HG03439 (cell line): ENCODE data around the gene RNF223.

Source experiments
- ATAC-seq: cut with Tn5 transposase; IDR thresholded peaks from one replicate; pipeline ENCODE4 v1.9.1; 2021; ENCODE audit warnings: mild to moderate bottlenecking, moderate library complexity; ENCODE audit not compliant: unreplicated experiment

Gene RNF223

GRCh38 chr1:1047407-1047806, 26.7 kb downstream of the RNF223 start:
- ATAC-seq = no peak

- no peak for ATAC-seq
These were observed 27.3 kb downstream of the RNF223 start for GRCh38 chr1:1046767-1047166.

- ATAC-seq = no peak
These were observed 27.9 kb downstream of the RNF223 start for GRCh38 chr1:1046243-1046642.

GRCh38 chr1:1045129-1045528, 29.0 kb downstream of the RNF223 start:
- ATAC-seq = no peak

- ATAC-seq = no peak
These were observed 29.5 kb downstream of the RNF223 start for GRCh38 chr1:1044455-1045078.

GRCh38 chr1:1043921-1044320, 30.2 kb downstream of the RNF223 start:
- no peak for ATAC-seq

- ATAC-seq = no peak
These were observed 30.7 kb downstream of the RNF223 start for GRCh38 chr1:1043411-1043810.

GRCh38 chr1:1042835-1043234, 31.3 kb downstream of the RNF223 start:
- ATAC-seq = no peak

GRCh38 chr1:1041873-1042272, 32.2 kb downstream of the RNF223 start:
- ATAC-seq = no peak

- ATAC-seq = no peak
These were observed 33.0 kb downstream of the RNF223 start for GRCh38 chr1:1041092-1041523.

- no peak for ATAC-seq
These were observed 33.8 kb downstream of the RNF223 start for GRCh38 chr1:1040004-1040991.

- no peak for ATAC-seq
These were observed 34.8 kb downstream of the RNF223 start for GRCh38 chr1:1039145-1039910.

- ATAC-seq = no peak
These were observed 35.4 kb downstream of the RNF223 start for GRCh38 chr1:1038694-1039093.

- no peak for ATAC-seq
These were observed 36.5 kb downstream of the RNF223 start for GRCh38 chr1:1037366-1038327.

- ATAC-seq = no peak
These were observed 38.7 kb downstream of the RNF223 start for GRCh38 chr1:1035291-1035943.

- no peak for ATAC-seq
These were observed 39.7 kb downstream of the RNF223 start for GRCh38 chr1:1034439-1034781.

GRCh38 chr1:1033731-1034438, 40.2 kb downstream of the RNF223 start:
- no peak for ATAC-seq

- peak; percentile 77 for ATAC-seq
These were observed 41.0 kb downstream of the RNF223 start for GRCh38 chr1:1033009-1033587.

- ATAC-seq = no peak
These were observed 41.7 kb downstream of the RNF223 start for GRCh38 chr1:1032424-1032823.
